Trophoblast cell (in vitro differentiated cells and primary cell): ENCODE data around the gene PRKD2.
"Not testable (repeated sequence)": the region's sequence is repeated elsewhere in the genome, so short reads cannot be mapped to it uniquely, and the experiment has no call there.

ENCODE experiments used
- DNase-seq, 2 donors: peaks; one replicate each; pipeline ENCODE4 v3.0.0-alpha.2; 2016
- H2AFZ ChIP-seq: 2 replicates; pipeline ENCODE4 v1.6.1; 2013; ENCODE audit warnings: low read length, moderate library complexity, mild to moderate bottlenecking; ENCODE audit not compliant: insufficient read depth, poor library complexity
- H2AK5ac ChIP-seq: 2 replicates; pipeline ENCODE4 v1.6.1; 2013; ENCODE audit warnings: mild to moderate bottlenecking, low read length
- H2BK120ac ChIP-seq: 2 replicates; pipeline ENCODE4 v1.6.1; 2013; ENCODE audit warnings: low read length, mild to moderate bottlenecking, moderate library complexity; ENCODE audit not compliant: insufficient read depth, poor library complexity
- H2BK12ac ChIP-seq: 2 replicates; pipeline ENCODE4 v1.6.1; 2013; ENCODE audit warnings: mild to moderate bottlenecking, low read length, moderate library complexity
- H2BK5ac ChIP-seq: 2 replicates; pipeline ENCODE4 v1.6.1; 2013; ENCODE audit warnings: low read length, low read depth, moderate library complexity, mild to moderate bottlenecking; ENCODE audit not compliant: poor library complexity
- H3K14ac ChIP-seq: 2 replicates; pipeline ENCODE4 v1.6.1; 2013; ENCODE audit warnings: mild to moderate bottlenecking, low read length
- H3K18ac ChIP-seq: 2 replicates; pipeline ENCODE4 v1.6.1; 2013; ENCODE audit warnings: mild to moderate bottlenecking, low read length
- H3K23ac ChIP-seq: 2 replicates; pipeline ENCODE4 v1.6.1; 2013; ENCODE audit warnings: low read length
- H3K27ac ChIP-seq: 2 replicates; pipeline ENCODE4 v1.5.1; 2013; ENCODE audit warnings: low read depth, mild to moderate bottlenecking, inconsistent platforms, low read length, moderate library complexity
- H3K27me3 ChIP-seq: 2 replicates; pipeline ENCODE4 v1.6.1; 2013; ENCODE audit warnings: inconsistent platforms, mild to moderate bottlenecking, low read length, moderate library complexity; ENCODE audit not compliant: insufficient read depth
- H3K36me3 ChIP-seq, 2 experiments: 1 replicate in 1 of 2; 2 replicates in 1 of 2; pipeline ENCODE4 v1.6.1; 2013; ENCODE audit warnings: low read length in 2 of 2, mild to moderate bottlenecking in 2 of 2, moderate library complexity in 1 of 2; ENCODE audit not compliant: insufficient read depth in 2 of 2, control insufficient read depth in 1 of 2
- H3K4ac ChIP-seq: 2 replicates; pipeline ENCODE4 v1.6.1; 2013; ENCODE audit warnings: low read depth, mild to moderate bottlenecking, low read length, moderate library complexity
- H3K4me1 ChIP-seq, 2 experiments: 1 replicate in 1 of 2; 2 replicates in 1 of 2; pipeline ENCODE4 v1.6.1; 2013; ENCODE audit warnings: low read length in 2 of 2, mild to moderate bottlenecking in 2 of 2, moderate library complexity in 1 of 2; ENCODE audit not compliant: insufficient read depth in 2 of 2, control insufficient read depth in 1 of 2
- H3K4me2 ChIP-seq: 2 replicates; pipeline ENCODE4 v1.6.1; 2013; ENCODE audit warnings: inconsistent platforms, mild to moderate bottlenecking, low read length, moderate library complexity
- H3K4me3 ChIP-seq: 2 replicates; pipeline ENCODE4 v1.5.1; 2013; ENCODE audit warnings: mild to moderate bottlenecking, low read depth, low read length, inconsistent platforms
- H3K79me1 ChIP-seq: one replicate; pipeline ENCODE4 v1.6.1; 2013; ENCODE audit warnings: low read length
- H3K79me2 ChIP-seq: 2 replicates; pipeline ENCODE4 v1.6.1; 2013; ENCODE audit warnings: low read length, mild to moderate bottlenecking; ENCODE audit not compliant: control insufficient read depth, insufficient read depth, poor library complexity
- H3K9ac ChIP-seq: 2 replicates; pipeline ENCODE4 v1.6.1; 2013; ENCODE audit warnings: mild to moderate bottlenecking, low read length
- H3K9me3 ChIP-seq: 2 replicates; pipeline ENCODE4 v1.6.1; 2013; ENCODE audit warnings: low read depth, mild to moderate bottlenecking, control low read depth, inconsistent platforms, low read length; ENCODE audit not compliant: insufficient read depth
- H4K12ac ChIP-seq: 2 replicates; pipeline ENCODE4 v1.6.1; 2013; ENCODE audit warnings: low read depth, mild to moderate bottlenecking, low read length, moderate library complexity
- H4K8ac ChIP-seq: 2 replicates; pipeline ENCODE4 v1.6.1; 2013; ENCODE audit warnings: low read depth, mild to moderate bottlenecking, low read length, moderate library complexity
- H4K91ac ChIP-seq: one replicate; pipeline ENCODE4 v1.6.1; 2013; ENCODE audit warnings: low read depth, mild to moderate bottlenecking, low read length, moderate library complexity
- WGBS: extraction: QIAGEN DNeasy Blood & Tissue Kit; methylation state at CpG from one replicate; pipeline ENCODE4 v1.1.7; 2013; ENCODE audit warnings: missing lambda C conversion rate; ENCODE audit not compliant: insufficient read length, insufficient coverage; ENCODE audit errors: extremely low coverage; 5-methylcytosine and 5-hydroxymethylcytosine counted together

PRKD2 gene

GRCh38 chr19:46760897-46761296 lies 44.0 kb upstream of the PRKD2 start:
- H3K4me2 ChIP-seq, H3K14ac ChIP-seq, H4K8ac ChIP-seq, H2BK5ac ChIP-seq, H3K4me1 ChIP-seq, H2BK12ac ChIP-seq, H4K91ac ChIP-seq, H3K9me3 ChIP-seq, DNase-seq, H3K23ac ChIP-seq, H3K9ac ChIP-seq, H4K12ac ChIP-seq, H2AFZ ChIP-seq, H3K79me1 ChIP-seq, H3K4ac ChIP-seq, H3K4me3 ChIP-seq, H3K18ac ChIP-seq, H2BK120ac ChIP-seq, H2AK5ac ChIP-seq, H3K27ac ChIP-seq, H3K79me2 ChIP-seq, H3K27me3 ChIP-seq: not testable (repeated sequence)
- no CpG with 5 or more reads among the region's 4 CpGs for WGBS
- peaks cover 15 to 17% of the 10 kb centered on the region in 2 experiments for H3K36me3 ChIP-seq

DNA sequence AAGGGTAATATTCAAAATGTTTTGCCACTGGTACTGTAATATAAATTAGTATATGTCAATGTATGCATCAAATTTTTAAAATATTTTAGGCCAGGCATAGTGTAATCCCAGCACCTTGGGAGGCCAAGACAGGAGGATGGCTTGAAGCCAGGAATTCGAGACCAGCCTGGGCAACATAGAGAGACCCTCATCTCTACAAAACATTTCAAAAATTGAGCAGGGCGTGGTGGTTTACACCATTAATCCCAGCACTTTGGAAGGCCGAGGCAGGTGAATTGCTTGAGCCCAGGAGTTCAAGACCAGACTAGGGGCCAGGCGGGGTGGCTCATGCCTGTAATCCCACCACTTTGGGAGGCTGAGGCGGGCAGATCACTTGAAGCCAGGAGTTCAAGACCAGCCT lies 43.4 kb upstream of the PRKD2 start:
- H4K12ac ChIP-seq = no peak overlapping the region
- H2AFZ ChIP-seq = no peak overlapping the region
- H3K4me3 ChIP-seq = no peak overlapping the region
- no CpG with 5 or more reads among the region's 5 CpGs for whole genome bisulfite sequencing
- no peak overlapping the region for H3K9ac ChIP-seq
- no peak overlapping the region for H3K4ac ChIP-seq
- no peaks in the 10 kb centered on the region for H3K4me1 ChIP-seq
- H3K14ac ChIP-seq = no peak overlapping the region
- H3K4me2 ChIP-seq = no peak overlapping the region
- H2BK5ac ChIP-seq = no peak overlapping the region
- H3K79me1 ChIP-seq = no peaks in the 10 kb centered on the region
- no peaks in the 10 kb centered on the region for H3K27me3 ChIP-seq
- no peak overlapping the region for H3K18ac ChIP-seq
- H2BK120ac ChIP-seq = no peak overlapping the region
- no peak overlapping the region for H4K91ac ChIP-seq
- DNase-seq = no peak
- H2AK5ac ChIP-seq = no peak overlapping the region
- H4K8ac ChIP-seq = no peak overlapping the region
- H3K23ac ChIP-seq = no peak overlapping the region
- H2BK12ac ChIP-seq = no peak overlapping the region
- peaks cover 2% of the 10 kb centered on the region for H3K9me3 ChIP-seq
- H3K36me3 ChIP-seq = peaks cover 19 to 22% of the 10 kb centered on the region in 2 experiments
- no peak overlapping the region for H3K27ac ChIP-seq
- no peaks in the 10 kb centered on the region for H3K79me2 ChIP-seq

GRCh38 chr19:46759817-46760333 lies 43.0 kb upstream of the PRKD2 start:
- Histone ChIP-seq H3K4me3 (no peak overlapping the region), H3K9ac (no peak overlapping the region), H2BK12ac (no peak overlapping the region), H3K14ac (no peak overlapping the region), H4K8ac (no peak overlapping the region), H2BK5ac (no peak overlapping the region), H3K4me1 (no peaks in the 10 kb centered on the region), H3K27ac (no peak overlapping the region), H2AFZ (no peak overlapping the region), H2BK120ac (no peak overlapping the region), H3K27me3 (no peaks in the 10 kb centered on the region), H3K4ac (no peak overlapping the region), H3K79me2 (no peaks in the 10 kb centered on the region), H4K12ac (no peak overlapping the region), H2AK5ac (no peak overlapping the region), H3K18ac (no peak overlapping the region), H3K9me3 (peaks cover 2% of the 10 kb centered on the region), H4K91ac (no peak overlapping the region), H3K79me1 (no peaks in the 10 kb centered on the region), H3K36me3 (peaks cover 19 to 25% of the 10 kb centered on the region in 2 experiments), H3K4me2 (no peak overlapping the region), H3K23ac (no peak overlapping the region)
- no peak for DNase-seq
- no CpG with 5 or more reads among the region's 7 CpGs for WGBS

DNA sequence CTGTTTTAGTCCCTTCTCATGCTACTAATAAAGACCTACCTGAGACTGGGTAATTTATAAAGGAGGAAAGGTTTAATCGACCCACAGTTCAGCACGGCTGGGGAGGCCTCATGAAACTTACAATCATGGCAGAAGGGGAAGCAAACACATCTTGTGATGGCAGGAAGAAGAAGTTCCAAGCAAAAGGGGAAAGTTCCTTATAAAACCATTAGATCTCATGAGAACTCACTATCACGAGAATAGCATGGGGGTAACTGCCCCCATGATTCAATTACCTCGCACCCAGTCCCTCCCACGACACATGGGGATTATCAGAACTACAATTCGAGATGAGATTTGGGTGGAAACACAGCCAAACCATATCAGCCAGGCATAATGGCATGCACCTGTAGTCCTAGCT lies 42.3 kb upstream of the PRKD2 start:
- H3K4me3 ChIP-seq = no peak overlapping the region
- no peak overlapping the region for H2AFZ ChIP-seq
- H2BK5ac ChIP-seq = no peak overlapping the region
- no peak overlapping the region for H3K27ac ChIP-seq
- no peak overlapping the region for H2BK12ac ChIP-seq
- DNase-seq = no peak
- H3K18ac ChIP-seq = no peak overlapping the region
- no peak overlapping the region for H3K9ac ChIP-seq
- no peak overlapping the region for H3K4ac ChIP-seq
- no peaks in the 10 kb centered on the region for H3K4me1 ChIP-seq
- H4K12ac ChIP-seq = no peak overlapping the region
- no peaks in the 10 kb centered on the region for H3K79me1 ChIP-seq
- H3K9me3 ChIP-seq = no peaks in the 10 kb centered on the region
- no peak overlapping the region for H3K23ac ChIP-seq
- no peak overlapping the region for H2AK5ac ChIP-seq
- no peaks in the 10 kb centered on the region for H3K27me3 ChIP-seq
- H3K4me2 ChIP-seq = no peak overlapping the region
- no peaks in the 10 kb centered on the region for H3K79me2 ChIP-seq
- peaks cover 19 to 25% of the 10 kb centered on the region in 2 experiments for H3K36me3 ChIP-seq
- H2BK120ac ChIP-seq = no peak overlapping the region
- no CpG with 5 or more reads among the region's 6 CpGs for WGBS
- H4K8ac ChIP-seq = no peak overlapping the region
- no peak overlapping the region for H4K91ac ChIP-seq
- no peak overlapping the region for H3K14ac ChIP-seq
